NCI-H82 treated with DMSO at 0.1 percent for 48 hours (cell line): ENCODE results near the gene CNTNAP2.

Experiments used
- DNase-seq: peaks from one replicate; lab custom pipeline; 2025; ENCODE audit not compliant: unreplicated experiment; lab: John Stamatoyannopoulos, UW

Gene CNTNAP2

GRCh38 chr7:146982482-146982881 lies 865.9 kb downstream of the CNTNAP2 start:
- no peak for DNase-seq

- DNase-seq: no peak
Measured at GRCh38 chr7:146991596-146991995, 875.0 kb downstream of the CNTNAP2 start.

GRCh38 chr7:146993764-146994163 lies 877.2 kb downstream of the CNTNAP2 start:
- no peak for DNase-seq

- no peak for DNase-seq
Measured at GRCh38 chr7:147008530-147008929, 891.9 kb downstream of the CNTNAP2 start.

- DNase-seq: no peak
Measured at GRCh38 chr7:147012666-147013065, 896.1 kb downstream of the CNTNAP2 start.

GRCh38 chr7:147013825-147014224 lies 897.2 kb downstream of the CNTNAP2 start:
- no peak for DNase-seq

GRCh38 chr7:147014286-147014955 lies 897.8 kb downstream of the CNTNAP2 start:
- no peak for DNase-seq

GRCh38 chr7:147015999-147016398 lies 899.4 kb downstream of the CNTNAP2 start:
- no peak for DNase-seq

- DNase-seq: no peak
Measured at GRCh38 chr7:147022056-147022455, 905.5 kb downstream of the CNTNAP2 start.

GRCh38 chr7:147023440-147023839 lies 906.8 kb downstream of the CNTNAP2 start:
- DNase-seq: no peak

- no peak for DNase-seq
Measured at GRCh38 chr7:147029953-147030352, 913.4 kb downstream of the CNTNAP2 start.

GRCh38 chr7:147033641-147034040 lies 917.0 kb downstream of the CNTNAP2 start:
- DNase-seq: no peak

- no peak for DNase-seq
Measured at GRCh38 chr7:147041438-147041837, 924.8 kb downstream of the CNTNAP2 start.

GRCh38 chr7:147044941-147045340 lies 928.3 kb downstream of the CNTNAP2 start:
- no peak for DNase-seq

- DNase-seq: no peak
Measured at GRCh38 chr7:147047696-147048095, 931.1 kb downstream of the CNTNAP2 start.

- no peak for DNase-seq
Measured at GRCh38 chr7:147048864-147049263, 932.3 kb downstream of the CNTNAP2 start.

GRCh38 chr7:147052818-147053217 lies 936.2 kb downstream of the CNTNAP2 start:
- DNase-seq: no peak

- no peak for DNase-seq
Measured at GRCh38 chr7:147053746-147054145, 937.1 kb downstream of the CNTNAP2 start.

- no peak for DNase-seq
Measured at GRCh38 chr7:147060070-147060469, 943.5 kb downstream of the CNTNAP2 start.

GRCh38 chr7:147062897-147063296 lies 946.3 kb downstream of the CNTNAP2 start:
- no peak for DNase-seq

GRCh38 chr7:147068842-147069241 lies 952.2 kb downstream of the CNTNAP2 start:
- no peak for DNase-seq

GRCh38 chr7:147069771-147070170 lies 953.2 kb downstream of the CNTNAP2 start:
- DNase-seq: no peak

GRCh38 chr7:147070886-147071285 lies 954.3 kb downstream of the CNTNAP2 start:
- no peak for DNase-seq
